PC-3 (cell line): ENCODE data around the gene MAD1L1.

Source experiments
- EZH2 ChIP-seq: fragments of 300-600 bp; sonication (generic); IDR thresholded peaks from one replicate; pipeline ENCODE4 v1.6.1; 2017; ENCODE audit warnings: antibody characterized with exemption, mild to moderate bottlenecking, low read length; ENCODE audit not compliant: unreplicated experiment
- TF ChIP-seq, protein P1 (sequence below): fragments of 300-600 bp; sonication (generic); conservative IDR thresholded peaks from 2 replicates; pipeline ENCODE4 v1.5.1; 2017; ENCODE audit warnings: antibody characterized with exemption, low read depth, mild to moderate bottlenecking, low read length

DNA sequence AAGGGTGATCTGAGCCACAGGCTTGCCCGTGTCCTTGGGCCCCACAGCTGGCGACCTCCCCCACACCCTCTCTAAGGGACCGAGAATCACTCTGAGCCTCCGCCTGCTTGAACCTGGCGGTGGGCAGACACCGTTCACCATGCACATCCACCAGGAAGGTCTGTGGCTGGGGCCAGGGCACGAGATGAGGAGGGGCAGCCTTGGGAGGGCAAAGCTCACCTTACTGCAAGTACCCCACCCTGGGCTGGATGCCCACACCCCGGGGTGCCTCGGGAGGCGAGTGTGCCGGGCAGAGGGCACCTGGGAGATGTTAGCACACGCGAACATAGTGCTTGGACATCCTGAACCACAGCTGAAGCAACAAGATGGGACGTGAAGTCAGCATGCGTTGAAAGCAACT lies 350.8 kb downstream of the MAD1L1 start:
- TF ChIP-seq, protein P1, sequence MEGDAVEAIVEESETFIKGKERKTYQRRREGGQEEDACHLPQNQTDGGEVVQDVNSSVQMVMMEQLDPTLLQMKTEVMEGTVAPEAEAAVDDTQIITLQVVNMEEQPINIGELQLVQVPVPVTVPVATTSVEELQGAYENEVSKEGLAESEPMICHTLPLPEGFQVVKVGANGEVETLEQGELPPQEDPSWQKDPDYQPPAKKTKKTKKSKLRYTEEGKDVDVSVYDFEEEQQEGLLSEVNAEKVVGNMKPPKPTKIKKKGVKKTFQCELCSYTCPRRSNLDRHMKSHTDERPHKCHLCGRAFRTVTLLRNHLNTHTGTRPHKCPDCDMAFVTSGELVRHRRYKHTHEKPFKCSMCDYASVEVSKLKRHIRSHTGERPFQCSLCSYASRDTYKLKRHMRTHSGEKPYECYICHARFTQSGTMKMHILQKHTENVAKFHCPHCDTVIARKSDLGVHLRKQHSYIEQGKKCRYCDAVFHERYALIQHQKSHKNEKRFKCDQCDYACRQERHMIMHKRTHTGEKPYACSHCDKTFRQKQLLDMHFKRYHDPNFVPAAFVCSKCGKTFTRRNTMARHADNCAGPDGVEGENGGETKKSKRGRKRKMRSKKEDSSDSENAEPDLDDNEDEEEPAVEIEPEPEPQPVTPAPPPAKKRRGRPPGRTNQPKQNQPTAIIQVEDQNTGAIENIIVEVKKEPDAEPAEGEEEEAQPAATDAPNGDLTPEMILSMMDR, result no peak
- TF ChIP-seq EZH2, result no peak
